HG02759 (cell line): ENCODE data around the gene DIAPH3.
A peak's percentile ranks its signal among the peaks of the same experiment; 100 is the strongest.

ENCODE experiments used
- ATAC-seq: cut with Tn5 transposase; IDR thresholded peaks from one replicate; pipeline ENCODE4 v1.9.1; 2021; ENCODE audit warnings: mild to moderate bottlenecking, moderate library complexity; ENCODE audit not compliant: unreplicated experiment

The DIAPH3 gene

DNA sequence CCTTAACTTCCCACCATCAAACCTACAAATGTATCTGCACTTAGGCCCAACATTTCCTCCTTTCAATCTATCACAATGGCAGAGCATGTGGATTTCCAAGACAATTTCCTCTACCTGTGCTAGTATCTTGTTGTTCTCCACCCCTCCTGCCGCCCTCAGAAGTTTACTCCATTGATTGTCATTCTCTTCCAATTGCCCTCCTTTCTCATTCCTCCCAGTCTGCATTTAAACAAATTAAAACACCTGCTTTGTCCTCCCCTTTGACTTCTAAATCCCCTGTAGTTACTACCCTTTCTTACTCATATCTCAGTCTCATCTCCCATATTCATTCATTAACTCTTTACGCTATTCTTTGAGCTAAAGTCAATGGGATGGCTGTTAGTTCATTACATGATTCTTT, 370.6 kb downstream of the DIAPH3 start:
- ATAC-seq = no peak

DNA sequence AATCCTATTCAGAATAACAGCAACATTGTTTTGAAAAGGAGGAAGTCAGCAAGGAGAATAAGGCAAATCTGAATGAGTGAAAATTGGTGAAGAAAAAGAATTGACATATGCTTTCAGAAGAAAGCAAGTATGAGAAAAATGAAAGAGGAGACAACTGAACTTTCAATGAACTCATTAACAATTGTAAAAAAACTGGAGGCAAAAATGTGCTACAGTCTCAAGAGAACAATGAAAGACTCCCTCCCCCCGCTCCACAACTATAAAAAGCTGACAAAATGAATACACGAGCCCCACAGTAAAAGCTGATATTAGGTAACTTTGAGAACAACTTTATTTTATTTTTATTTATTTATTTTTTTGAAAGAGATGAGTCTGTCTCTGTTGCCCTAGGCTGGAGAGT, 373.1 kb downstream of the DIAPH3 start:
- ATAC-seq = no peak

DNA sequence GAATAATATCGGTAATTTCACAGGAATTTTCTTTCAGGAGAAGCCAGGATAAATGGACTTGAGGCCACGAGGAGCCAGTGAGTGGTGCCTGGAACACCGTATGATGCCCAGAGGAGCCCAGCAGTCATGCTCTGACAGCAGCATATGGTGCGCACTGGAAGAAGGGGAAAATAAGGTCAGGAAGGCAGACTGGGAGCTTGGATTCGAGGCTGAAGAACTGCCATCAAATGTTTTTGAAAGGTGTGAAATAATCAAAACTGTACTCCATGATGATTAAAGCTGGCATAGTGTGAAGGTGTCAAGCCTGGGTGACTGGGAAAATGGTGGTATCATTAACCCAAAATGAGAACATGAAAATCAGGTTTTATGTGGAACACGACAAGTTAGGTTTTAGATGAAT, 374.2 kb downstream of the DIAPH3 start:
- no peak for ATAC-seq

DNA sequence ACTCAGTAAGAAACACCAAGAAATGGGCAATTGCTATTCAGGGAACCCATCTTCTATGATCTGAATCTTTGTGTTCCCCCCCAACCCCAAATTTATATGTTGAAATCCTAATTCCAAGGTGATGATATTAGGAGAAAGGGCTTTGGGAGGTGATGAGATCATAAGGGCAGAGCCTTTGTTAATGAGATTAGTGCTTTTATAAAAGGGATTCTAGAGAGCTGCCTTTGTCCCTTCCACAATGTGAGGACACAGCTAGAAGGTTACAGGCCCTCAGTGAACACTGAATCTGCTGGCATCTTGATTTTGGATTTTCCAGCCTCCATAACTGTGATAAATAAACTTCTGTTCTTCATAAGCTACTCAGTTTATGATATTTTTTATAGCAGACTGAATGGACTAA, 376.0 kb downstream of the DIAPH3 start:
- ATAC-seq = no peak

DNA sequence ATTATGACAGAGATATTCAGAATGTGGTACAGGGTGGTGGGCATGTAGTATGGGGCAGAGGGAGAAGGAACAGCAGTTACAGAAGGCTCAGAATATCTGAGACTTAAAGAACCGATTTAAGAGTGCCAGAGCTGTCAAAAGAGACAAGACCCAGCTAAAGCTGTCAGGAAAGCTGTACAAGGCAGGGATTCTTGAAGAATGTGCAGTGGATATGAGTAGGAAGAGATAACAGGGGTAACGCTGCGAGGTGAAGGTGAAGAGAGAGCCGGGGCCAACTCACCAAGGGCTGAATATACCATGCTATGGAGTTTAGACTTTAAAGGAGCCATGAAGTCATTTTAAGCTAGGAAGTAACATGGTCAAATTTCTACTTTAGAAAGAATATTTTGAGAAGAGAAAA, 381.0 kb downstream of the DIAPH3 start:
- ATAC-seq = no peak

DNA sequence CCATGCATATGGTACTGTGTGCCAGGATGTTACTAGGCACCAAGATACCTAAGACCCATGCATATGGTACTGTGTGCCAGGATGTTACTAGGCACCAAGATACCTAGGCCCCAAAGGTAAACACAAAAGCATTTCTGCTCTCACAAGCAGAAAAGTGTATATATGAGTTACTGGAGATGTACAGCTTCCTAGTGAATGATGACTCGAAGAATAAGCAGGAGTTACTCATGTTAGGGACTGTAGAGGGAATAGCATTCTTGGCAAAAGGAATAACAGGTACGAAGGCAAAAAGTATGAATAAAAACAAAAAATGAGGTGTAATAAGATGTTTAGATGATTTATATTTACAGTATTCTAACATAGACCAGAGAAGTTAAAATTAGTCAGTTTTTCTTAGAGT, 383.7 kb downstream of the DIAPH3 start:
- no peak for ATAC-seq

DNA sequence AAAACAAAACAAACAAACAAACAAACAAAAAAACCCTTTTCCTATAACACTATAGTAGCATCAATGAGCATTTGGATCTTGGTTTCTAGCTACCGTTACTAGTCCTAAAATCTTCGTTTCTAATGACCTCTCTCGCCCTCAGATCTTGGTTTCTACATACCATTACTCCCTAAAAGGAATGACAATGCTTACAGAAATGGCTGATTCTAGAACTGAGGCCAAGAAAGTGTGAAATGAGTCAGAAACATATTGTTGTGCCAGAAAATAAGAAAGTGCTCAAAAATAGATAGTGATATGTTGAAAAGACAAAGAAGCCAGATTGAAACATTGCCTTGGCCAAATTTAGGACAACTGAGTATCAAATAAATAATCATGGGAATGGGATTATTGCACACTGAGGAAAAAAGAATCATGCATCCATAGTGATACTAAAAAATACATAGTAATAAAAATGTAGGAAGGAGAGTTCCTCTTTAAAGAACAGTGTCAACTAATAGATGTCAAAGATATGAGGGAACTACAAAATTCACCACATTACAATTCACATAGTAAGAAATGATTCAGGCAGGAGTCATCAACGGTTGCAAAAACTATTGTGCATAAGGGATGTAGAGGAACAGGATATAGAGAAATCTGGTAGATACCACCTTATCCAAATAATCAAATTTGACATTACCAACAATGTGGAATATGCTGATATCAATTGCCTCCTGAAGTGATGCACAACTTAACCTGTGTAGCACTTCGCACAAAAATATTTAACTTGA, 386.6 kb downstream of the DIAPH3 start:
- ATAC-seq = peak; percentile 55

DNA sequence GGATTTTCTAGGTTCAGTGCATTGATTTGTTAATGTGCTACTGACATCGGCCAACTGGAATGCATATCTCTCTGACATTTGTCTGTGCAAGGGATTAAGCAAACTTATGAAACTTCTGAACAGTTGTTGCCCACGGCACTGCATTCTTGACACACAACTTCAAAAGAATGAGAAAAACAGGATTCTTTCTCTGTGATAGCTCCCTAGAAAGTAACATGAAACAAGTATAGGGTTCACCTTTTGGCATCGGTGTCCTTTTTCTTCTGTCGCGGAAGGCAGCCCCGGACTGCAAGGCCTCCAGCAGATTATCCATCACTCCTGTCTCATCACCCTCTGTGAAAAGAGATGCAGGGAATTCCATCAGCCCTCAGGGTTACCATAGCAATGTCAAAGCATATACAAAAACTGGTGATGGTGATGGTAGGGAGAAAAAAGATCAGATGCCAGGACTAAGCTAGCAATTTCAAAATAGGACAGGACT, 389.2 kb downstream of the DIAPH3 start:
- no peak for ATAC-seq

DNA sequence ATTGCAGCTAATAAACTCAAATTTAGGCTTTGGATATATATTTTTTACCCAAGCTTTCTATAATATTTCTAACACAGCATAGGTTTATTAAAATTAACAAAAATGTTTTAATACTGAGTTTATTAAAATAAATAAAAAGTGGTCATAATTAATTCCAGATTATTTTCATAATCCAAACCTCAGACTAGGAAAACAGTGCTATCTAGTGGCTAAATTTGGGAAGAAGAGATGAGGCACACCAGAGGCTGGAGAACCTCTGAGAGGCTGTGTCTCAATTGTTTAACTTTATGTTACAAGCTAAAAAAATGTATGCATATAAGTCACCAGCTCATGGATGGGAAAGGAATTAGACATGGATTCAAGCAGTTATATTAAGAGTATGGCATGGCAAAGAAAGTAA, 392.5 kb downstream of the DIAPH3 start:
- ATAC-seq = no peak

DNA sequence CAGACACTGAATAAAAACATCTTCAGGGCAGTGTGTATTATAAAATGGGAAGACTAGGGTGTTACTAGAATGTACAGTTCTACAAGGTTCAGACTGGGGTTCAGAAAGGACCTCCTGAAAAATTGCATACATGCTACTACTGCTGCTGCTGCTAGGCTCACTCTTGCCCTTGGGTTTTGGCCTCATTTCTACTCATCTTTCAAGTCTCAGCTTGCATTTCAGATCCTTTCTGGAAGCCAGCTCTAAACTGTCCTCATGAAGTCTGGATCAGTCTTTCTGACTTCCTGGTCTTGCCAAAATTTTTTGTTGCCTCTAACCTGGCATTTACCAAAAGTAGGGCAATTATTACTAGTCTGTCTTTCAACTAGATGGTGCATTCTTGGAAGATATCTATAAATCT, 393.3 kb downstream of the DIAPH3 start:
- no peak for ATAC-seq

DNA sequence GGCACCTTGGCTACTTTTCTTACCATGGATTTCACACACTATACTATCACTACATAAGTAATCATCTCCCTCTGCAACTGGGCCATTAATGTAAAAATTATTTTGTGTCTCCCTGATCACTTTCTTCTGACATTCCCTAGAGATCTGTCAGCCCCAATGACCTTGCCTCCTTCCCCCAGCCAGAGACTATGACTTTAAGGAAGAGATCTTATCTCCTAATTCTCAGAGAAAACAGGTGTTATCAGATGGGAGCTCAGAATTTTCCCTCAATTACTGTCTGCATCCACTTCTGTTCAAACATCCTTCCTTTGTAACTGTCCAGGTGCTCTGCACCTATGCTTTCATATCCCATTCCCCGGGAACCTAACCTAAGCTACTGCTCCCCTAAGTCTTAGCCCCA, 397.5 kb downstream of the DIAPH3 start:
- no peak for ATAC-seq

DNA sequence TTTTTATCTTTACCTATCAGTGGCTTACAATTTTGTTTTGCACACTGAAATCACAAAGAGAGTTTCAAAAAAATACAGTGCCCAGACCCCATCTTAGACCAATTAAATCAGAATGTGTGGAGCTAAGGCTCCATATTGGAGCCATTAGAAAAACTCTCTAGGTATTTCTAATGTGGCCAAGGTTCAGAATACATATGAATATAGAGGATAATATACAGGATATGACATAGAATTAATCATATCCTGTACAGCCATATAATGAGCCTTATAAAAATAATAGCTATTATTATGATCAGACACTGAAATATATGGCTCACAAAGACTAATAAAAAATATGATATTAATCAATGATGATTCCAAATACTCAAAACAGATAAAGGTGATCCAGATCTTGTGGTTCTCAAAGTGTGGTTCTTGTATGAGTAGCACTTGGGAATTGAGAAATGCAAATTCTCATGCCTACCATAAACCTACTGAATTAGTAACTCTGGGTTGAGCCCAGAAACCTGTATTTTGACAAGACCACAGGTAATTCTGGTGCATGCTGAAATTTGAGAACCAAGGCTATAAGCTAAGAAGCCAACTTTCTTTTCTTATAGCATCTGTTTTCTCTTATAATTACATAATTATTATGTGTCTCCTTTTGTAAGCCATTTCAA, 408.0 kb downstream of the DIAPH3 start:
- no peak for ATAC-seq

DNA sequence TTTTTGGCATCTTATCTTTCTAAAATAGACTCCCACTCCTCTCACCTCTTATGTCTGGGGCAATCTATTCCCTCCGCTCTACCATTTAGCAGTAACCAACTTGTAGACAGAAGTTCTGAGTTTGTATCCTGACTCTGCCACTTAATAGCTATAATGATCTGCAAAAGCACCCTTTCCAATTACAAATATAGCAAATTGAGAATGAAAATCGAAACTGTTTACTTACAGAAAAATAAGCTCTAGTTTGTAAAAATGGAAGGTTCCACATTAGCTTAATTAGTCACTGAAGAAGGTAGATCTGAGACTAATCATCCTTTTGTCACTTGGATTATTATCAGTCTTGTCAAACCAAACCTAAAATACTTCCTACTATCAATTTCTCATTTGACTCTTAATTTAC, 409.3 kb downstream of the DIAPH3 start:
- no peak for ATAC-seq

DNA sequence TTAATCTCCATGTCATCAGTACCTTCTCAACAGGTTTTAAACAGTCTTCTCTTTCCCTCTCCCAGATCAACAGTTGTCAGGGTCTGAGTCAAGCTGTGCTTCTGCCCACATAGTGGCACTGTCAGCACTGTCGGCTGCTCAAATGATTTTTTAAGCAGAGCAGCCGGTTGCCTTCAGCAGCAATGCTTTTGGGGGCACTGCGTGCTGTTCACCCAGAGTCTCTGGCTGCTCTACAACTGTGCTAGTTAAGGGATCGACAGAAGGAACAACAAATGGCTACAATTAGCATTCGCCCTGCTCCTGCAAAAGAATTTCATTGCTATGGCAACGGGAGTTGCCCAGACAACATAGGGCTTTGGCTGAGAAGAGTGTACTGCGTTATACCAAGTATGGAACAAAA, 412.9 kb downstream of the DIAPH3 start:
- no peak for ATAC-seq

DNA sequence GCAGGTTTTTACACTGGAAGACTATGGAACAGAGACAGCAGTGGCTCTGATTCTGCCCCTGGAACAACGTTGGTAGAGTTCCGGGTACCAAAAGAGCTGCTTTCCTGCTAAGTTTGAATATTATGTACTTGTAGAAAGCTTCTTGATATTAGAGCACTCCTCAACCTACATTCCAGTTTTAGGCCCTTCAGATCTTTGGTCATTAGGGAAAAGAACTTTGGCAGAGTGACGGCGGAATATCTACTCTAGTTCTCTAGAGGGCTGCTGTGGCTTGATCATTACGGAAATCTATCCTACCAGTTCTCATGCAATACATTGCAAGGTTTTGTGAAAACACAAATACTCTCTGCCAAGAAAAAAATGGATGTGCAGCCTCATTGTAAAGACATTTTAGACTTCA, 415.7 kb downstream of the DIAPH3 start:
- no peak for ATAC-seq

DNA sequence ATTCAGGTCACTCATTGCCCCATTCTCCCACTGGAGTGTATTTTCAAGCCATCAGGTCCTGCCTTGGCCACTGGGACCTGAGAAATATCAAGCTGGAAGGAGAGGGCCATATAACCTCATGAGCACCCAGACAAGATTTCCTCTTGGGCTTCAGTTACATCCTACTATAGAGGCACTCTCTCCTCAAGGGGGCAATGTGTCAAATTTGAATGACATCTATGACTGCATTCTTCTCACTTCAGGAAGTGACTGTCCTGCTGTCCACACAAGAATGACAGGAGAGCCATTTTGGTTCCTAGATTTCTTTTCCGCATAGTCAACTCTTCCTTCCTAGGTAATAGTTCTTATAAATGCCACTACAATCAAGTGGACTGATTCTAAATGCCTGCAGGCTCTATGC, 416.2 kb downstream of the DIAPH3 start:
- peak; percentile 36 for ATAC-seq

DNA sequence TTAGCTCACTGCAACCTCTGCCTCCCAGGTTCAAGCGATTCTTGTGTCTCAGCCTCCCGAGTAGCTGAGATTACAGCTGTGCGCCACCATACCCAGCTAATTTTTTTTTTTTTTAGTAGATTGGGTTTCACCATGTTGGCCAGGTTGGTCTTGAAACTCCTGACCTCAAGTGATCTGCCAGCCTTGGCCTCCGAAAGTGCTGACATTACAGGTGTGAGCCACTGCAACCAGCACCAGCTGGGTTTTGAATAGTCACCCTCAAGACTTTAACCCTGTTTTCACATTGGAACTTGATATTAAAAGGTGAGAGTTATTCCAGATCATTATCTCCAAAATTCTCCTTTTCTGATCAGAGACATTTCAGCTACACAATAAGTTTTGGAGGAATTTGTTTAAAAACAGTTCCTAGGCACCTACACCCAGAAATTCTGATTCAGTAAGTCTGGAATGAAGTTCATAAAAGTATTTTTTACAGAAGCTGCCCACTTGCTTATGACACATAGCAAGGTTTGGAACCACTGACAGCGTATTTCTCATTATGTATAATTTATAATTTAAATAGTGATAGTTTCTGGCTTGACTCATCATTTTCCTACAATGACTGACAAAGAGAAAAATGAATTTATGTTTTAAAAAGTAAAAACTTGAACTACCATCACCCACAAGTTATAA, 417.3 kb downstream of the DIAPH3 start:
- ATAC-seq = no peak

DNA sequence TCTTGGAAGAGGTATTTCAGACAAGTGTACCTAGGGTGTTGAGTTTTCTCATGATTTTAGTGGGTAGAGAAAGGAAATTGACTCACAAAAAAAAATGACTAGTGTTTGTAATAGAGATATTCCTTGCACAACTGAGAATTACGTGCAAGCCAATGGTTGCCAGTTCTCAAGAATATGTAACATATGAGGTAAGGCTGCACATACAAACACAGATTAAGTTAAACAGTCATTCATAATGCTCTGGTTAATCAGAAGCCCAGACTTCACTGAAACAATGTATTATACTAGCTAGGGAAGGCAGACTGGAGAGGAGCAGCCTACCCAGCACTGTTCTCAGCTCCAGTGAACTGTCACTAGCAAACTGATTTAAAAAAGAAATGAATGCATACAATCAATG, 418.3 kb downstream of the DIAPH3 start:
- ATAC-seq = peak; percentile 67

DNA sequence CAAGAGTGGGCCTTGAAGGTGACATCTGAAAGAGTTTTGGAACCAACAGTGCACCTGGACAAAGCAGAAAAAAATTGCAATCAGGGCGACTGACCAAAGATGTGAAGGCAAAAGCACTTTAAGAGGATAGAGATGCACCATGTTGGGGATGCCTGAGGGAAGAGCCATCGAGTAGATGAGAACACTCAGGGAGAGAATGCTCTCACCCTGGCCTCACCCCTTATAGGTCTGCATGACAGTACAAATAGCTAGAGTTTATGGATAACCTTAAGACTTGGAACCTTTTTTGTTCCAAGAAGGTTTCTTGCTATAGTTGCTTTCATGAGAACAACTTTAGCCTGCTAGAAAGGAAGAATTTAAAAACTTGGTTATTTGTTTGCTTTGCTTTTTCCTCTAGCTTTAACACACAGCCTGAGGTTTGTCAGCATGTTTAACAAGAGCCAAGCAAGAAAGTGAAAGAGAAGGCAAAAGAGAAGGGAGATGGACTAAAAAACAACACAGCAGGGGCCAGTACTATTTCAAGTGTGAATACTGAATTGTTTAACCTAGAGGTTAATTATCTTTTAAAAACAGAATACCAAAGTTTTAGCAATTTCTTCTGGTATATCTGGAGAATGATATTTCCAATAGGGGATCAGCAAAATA, 418.9 kb downstream of the DIAPH3 start:
- ATAC-seq = peak; percentile 44

DNA sequence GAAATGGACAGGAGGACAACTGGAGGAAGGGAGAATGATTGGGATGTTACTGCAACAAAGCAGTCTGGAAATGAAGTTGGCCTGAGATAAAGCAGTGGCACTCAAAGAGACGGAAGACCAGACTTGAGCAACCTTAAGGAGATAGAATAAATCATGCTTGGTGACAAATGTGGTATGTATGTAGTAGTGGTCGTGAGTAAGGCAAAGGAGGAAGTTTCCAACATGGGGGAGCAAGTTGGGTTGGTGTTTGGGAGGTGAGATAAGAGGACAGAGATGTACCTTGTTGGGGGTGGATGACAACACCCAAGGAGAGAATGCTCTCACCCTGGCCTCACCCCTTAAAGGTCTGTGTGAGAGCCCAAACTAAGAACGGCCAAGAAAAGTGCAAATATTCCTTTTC, 420.5 kb downstream of the DIAPH3 start:
- ATAC-seq = no peak

DNA sequence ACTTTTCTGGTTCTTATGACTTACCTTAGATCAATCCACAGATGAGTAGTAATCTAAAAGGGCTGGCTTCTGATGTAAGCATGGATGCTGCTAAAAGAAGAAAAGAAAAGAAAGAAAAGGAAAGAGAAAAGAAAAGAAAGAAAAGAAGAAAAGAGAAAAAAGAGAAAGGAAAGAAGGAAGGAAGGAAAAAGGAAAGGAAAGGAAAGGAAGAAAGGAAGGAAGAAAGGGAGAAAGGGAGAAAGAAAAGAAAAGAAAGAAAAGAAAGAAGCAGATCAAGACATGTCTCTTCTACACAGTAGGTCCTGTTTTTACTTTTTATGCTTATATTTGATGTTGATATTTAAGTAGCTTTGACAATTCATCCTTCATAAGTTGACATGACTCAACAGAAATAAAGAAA, 421.3 kb downstream of the DIAPH3 start:
- ATAC-seq = no peak

DNA sequence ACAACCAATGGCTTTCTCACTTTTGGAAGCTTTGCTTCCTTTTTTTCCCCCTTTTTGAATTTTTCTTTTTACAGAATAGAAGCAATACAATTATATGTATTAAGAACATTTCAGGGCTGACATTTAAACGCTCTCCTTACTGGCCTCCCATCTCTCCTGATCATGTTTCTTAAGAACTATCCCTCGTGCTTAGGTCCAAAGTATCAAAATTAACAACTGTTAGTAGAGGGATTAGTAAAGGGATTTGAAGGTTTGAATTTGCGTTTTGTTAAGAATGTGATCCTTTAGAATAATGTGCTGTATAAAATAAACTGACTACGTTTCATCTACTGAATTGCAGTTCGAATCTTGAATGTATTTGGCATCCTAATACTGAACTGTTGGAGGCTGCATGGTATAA, 424.8 kb downstream of the DIAPH3 start:
- no peak for ATAC-seq
